Endothelial cell of umbilical vein (primary cell): ENCODE measurements around the gene ACE. TPM values are rescaled to one million over a fixed set of nuclear protein-coding genes. Genes with fewer than 3 reads are reported as not detected.

Experiments
- BruUV-seq: library from RNA; stranded (reverse); fragments of 400-500 nt; replicated peaks from 2 replicates; lab custom pipeline; 2021; lab: Mats Ljungman, UMichigan
- CTCF ChIA-PET: fragments of 300-600, 350-600 bp; sonication (Branson Sonifier 250); formaldehyde crosslinking; loops from one replicate; lab custom pipeline; 2021; ENCODE audit warnings: antibody characterized with exemption, inconsistent platforms; lab: Charles Lee
- POLR2A ChIA-PET: fragments of 300-600, 350-600 bp; sonication (Branson Sonifier 250); formaldehyde crosslinking; loops from one replicate; lab custom pipeline; 2021; ENCODE audit warnings: antibody characterized with exemption, inconsistent platforms; lab: Charles Lee
- DNase-seq: peaks from one replicate; pipeline ENCODE4 v3.0.0-alpha.2; 2011; ENCODE audit warnings: low read depth, low spot score
- FAIRE-seq: peaks from 2 replicates; lab custom pipeline; 2011; peaks lifted over from hg19 to GRCh38; lab: Jason Lieb, UNC
- H2AFZ ChIP-seq: 2 replicates; pipeline ENCODE4 v1.6.0; 2012; ENCODE audit warnings: low read depth, low read length, control low read depth, inconsistent platforms
- H3K27ac ChIP-seq: 2 replicates; pipeline ENCODE4 v1.5.1; 2011; ENCODE audit warnings: low read depth, mild to moderate bottlenecking, control low read depth, low read length, moderate library complexity; ENCODE audit not compliant: insufficient read depth
- H3K27me3 ChIP-seq, 2 experiments: 2 replicates each; pipeline versions ENCODE4 v1.6.0 to v1.6.1; 2011; ENCODE audit warnings: low read length in 2 of 2, mixed read lengths in 1 of 2; ENCODE audit not compliant: control insufficient read depth in 2 of 2, insufficient read depth in 2 of 2
- H3K36me3 ChIP-seq, 2 experiments: 2 replicates in 1 of 2; 3 replicates in 1 of 2; pipeline ENCODE4 v1.5.1; 2011; ENCODE audit warnings: low read length in 2 of 2, mild to moderate bottlenecking in 1 of 2, moderate library complexity in 1 of 2; ENCODE audit not compliant: control insufficient read depth in 2 of 2, insufficient read depth in 2 of 2; ENCODE audit errors: extremely low read depth in 1 of 2
- H3K4me1 ChIP-seq: 3 replicates; pipeline ENCODE4 v1.5.1; 2011; ENCODE audit warnings: mild to moderate bottlenecking, low read length; ENCODE audit not compliant: control insufficient read depth, insufficient read depth; ENCODE audit errors: extremely low read depth
- H3K4me2 ChIP-seq: 2 replicates; pipeline ENCODE4 v1.6.1; 2011; ENCODE audit warnings: low read length, control low read depth, mixed read lengths; ENCODE audit not compliant: insufficient read depth
- H3K4me3 ChIP-seq, 3 experiments: fragments of 200-600 bp in 1 of 3; sonication (generic), shearing (Covaris generic) in 1 of 3; replicated peaks in 1 of 3; 2 replicates each; pipeline ENCODE4 v1.5.1; 2011 to 2016; ENCODE audit warnings: control low read depth in 3 of 3, low read length in 3 of 3, mild to moderate bottlenecking in 2 of 3, inconsistent platforms in 1 of 3, low read depth in 1 of 3, moderate library complexity in 1 of 3; ENCODE audit not compliant: insufficient read depth in 1 of 3
- H3K79me2 ChIP-seq: 2 replicates; pipeline ENCODE4 v1.6.0; 2012; ENCODE audit warnings: low read length, inconsistent platforms; ENCODE audit not compliant: control insufficient read depth, insufficient read depth
- H3K9ac ChIP-seq: replicated peaks from 2 replicates; pipeline ENCODE3; 2011; ENCODE audit warnings: low read length, control low read depth; ENCODE audit not compliant: insufficient read depth; ENCODE audit errors: extremely low read depth
- H3K9me1 ChIP-seq: replicated peaks from 3 replicates; pipeline ENCODE4 v1.6.0; 2011; ENCODE audit warnings: mild to moderate bottlenecking, low read length; ENCODE audit not compliant: control insufficient read depth, insufficient read depth; ENCODE audit errors: extremely low read depth
- H3K9me3 ChIP-seq: replicated peaks from 2 replicates; pipeline ENCODE4 v1.5.1; 2012; ENCODE audit warnings: low read length, inconsistent platforms; ENCODE audit not compliant: control insufficient read depth, insufficient read depth
- H4K20me1 ChIP-seq: replicated peaks from 2 replicates; pipeline ENCODE3; 2011; ENCODE audit warnings: mild to moderate bottlenecking, low read length; ENCODE audit not compliant: control insufficient read depth, insufficient read depth; ENCODE audit errors: extremely low read depth
- CTCF ChIP-seq, 2 donors: IDR thresholded peaks; 1 replicate in 1 of 2; 2 replicates in 1 of 2; pipeline ENCODE4 v1.5.1; 2011; ENCODE audit warnings: low read length in 2 of 2, mild to moderate bottlenecking in 2 of 2, moderate library complexity in 2 of 2, control low read depth in 1 of 2, inconsistent platforms in 1 of 2, low read depth in 1 of 2; ENCODE audit not compliant: insufficient read depth in 1 of 2; ENCODE audit errors: extremely low read depth in 1 of 2
- EZH2 ChIP-seq: IDR thresholded peaks from 2 replicates; pipeline ENCODE4 v1.6.1; 2012; ENCODE audit warnings: borderline replicate concordance, low read depth, mild to moderate bottlenecking, moderate library complexity, low read length, inconsistent platforms; ENCODE audit not compliant: severe bottlenecking
- FOS ChIP-seq: IDR thresholded peaks from 2 replicates; pipeline ENCODE4 v1.6.1; 2011; ENCODE audit warnings: mild to moderate bottlenecking, low read length, moderate library complexity, borderline replicate concordance; ENCODE audit not compliant: insufficient read depth
- GATA2 ChIP-seq: IDR thresholded peaks from 2 replicates; pipeline ENCODE4 v1.7.0; 2011; ENCODE audit warnings: low read depth, mild to moderate bottlenecking, moderate library complexity, mixed read lengths, low read length; ENCODE audit not compliant: insufficient read length, insufficient read depth
- JUN ChIP-seq: IDR thresholded peaks from 2 replicates; pipeline ENCODE4 v1.6.1; 2011; ENCODE audit warnings: borderline replicate concordance, low read depth; ENCODE audit not compliant: insufficient read length, insufficient read depth
- MAX ChIP-seq: IDR thresholded peaks from 2 replicates; pipeline ENCODE4 v1.6.1; 2011; ENCODE audit not compliant: insufficient read depth, insufficient read length
- MYC ChIP-seq: IDR thresholded peaks from one replicate; pipeline ENCODE4 v1.6.1; 2011; ENCODE audit warnings: mild to moderate bottlenecking, low read depth, low read length
- POLR2A ChIP-seq: IDR thresholded peaks from 2 replicates; pipeline ENCODE4 v1.6.1; 2012; ENCODE audit warnings: low read depth, mild to moderate bottlenecking, control low read depth, low read length
- POLR2AphosphoS5 ChIP-seq: IDR thresholded peaks from 2 replicates; pipeline ENCODE4 v1.6.1; 2012; ENCODE audit warnings: low read depth, mild to moderate bottlenecking, control low read depth, low read length, moderate library complexity; ENCODE audit not compliant: insufficient read depth
- dilution Hi-C: fragments of 300-500 bp; cut with MboI; formaldehyde crosslinking; loops from one replicate; pipeline ENCODE4 v1.15.0; 2019; ENCODE audit warnings: low sequenced_read_pairs; ENCODE audit not compliant: extremely low pct_ligation_motif_present
- intact Hi-C: fragments of 100-400 bp; cut with micrococcal nuclease; formaldehyde crosslinking; loops from one replicate; pipeline ENCODE4 v1.10.0; 2022
- polyA plus RNA-seq, 4 experiments: library from polyadenylated mRNA; depleted of rRNA in 3 of 4; stranded (reverse) in 3 of 4; unstranded in 1 of 4; fragments of >200 nt; gene quantifications; 2 replicates each; pipeline versions ENCODE4 v1.2.1 to v1.2.3, GENCODE V29; 2011 to 2012; ENCODE audit warnings: missing spikeins in 1 of 4
- total RNA-seq: library from RNA; stranded (reverse); gene quantifications from 2 replicates; pipeline ENCODE4 v1.2.3, GENCODE V29; 2021

ACE gene
- total and polyA plus RNA-seq, 2 donors (not counting 3 experiments of a cell fraction or from before 2014, with no cell fraction given): 63.4 to 207 TPM

GRCh38 chr17:63494300-63494928 is 17.6 kb downstream of the ACE start:
- POLR2A ChIA-PET: no interaction called here
- FAIRE-seq: no peak
- dilution Hi-C loops: no loop called here

GRCh38 chr17:63495491-63495890 is 18.6 kb downstream of the ACE start:
- no peaks in the 10 kb centered on the region for H3K9me3 ChIP-seq
- no peak overlapping the region for H3K4me2 ChIP-seq
- no peak overlapping the region for H3K27ac ChIP-seq
- BruUV-seq: no TSS peak
- H3K27me3 ChIP-seq: peaks cover 0 to under 1% of the 10 kb centered on the region in 2 experiments
- intact Hi-C loops: loop anchor here (5.0 kb wide), 2 partner anchors 68 to 117 kb away; no protein-coding TSS in a partner anchor
- no peak overlapping the region for H3K4me3 ChIP-seq
- H4K20me1 ChIP-seq: no peaks in the 10 kb centered on the region
- H3K79me2 ChIP-seq: no peaks in the 10 kb centered on the region
- no peak overlapping the region for H2AFZ ChIP-seq
- DNase-seq (no peak), FAIRE-seq (no peak)
- no peaks in the 10 kb centered on the region for H3K4me1 ChIP-seq
- POLR2A ChIA-PET: no interaction called here
- peaks cover 0 to 27% of the 10 kb centered on the region in 2 experiments for H3K36me3 ChIP-seq
- no peak overlapping the region for H3K9ac ChIP-seq
- no peak for TF ChIP-seq POLR2AphosphoS5
- TF ChIP-seq POLR2A: no peak
- TF ChIP-seq JUN: no peak
- TF ChIP-seq EZH2: no peak
- no peak for TF ChIP-seq GATA2
- TF ChIP-seq CTCF (IDR thresholded peaks at IDR 0.05; ENCODE audit: extremely low read depth in 1 of 2, insufficient read depth in 1 of 2, low read depth in 1 of 2, low read length in 2 of 2): no peak
- TF ChIP-seq MYC: no peak
- TF ChIP-seq MAX: no peak
- no peak for TF ChIP-seq FOS
- no peaks in the 10 kb centered on the region for H3K9me1 ChIP-seq
- dilution Hi-C loops: no loop called here
- CTCF ChIA-PET: interaction anchor here (1.2 to 1.4 kb wide), 2 partner anchors 70 kb away, joined by 6 read pairs; no protein-coding TSS in a partner anchor

More at GRCh38 chr17:63494300-63494928, 17.6 kb downstream of the ACE start:
- Histone ChIP-seq H3K27me3 (no peaks in the 10 kb centered on the region), H3K4me1 (no peaks in the 10 kb centered on the region), H3K9me1 (no peaks in the 10 kb centered on the region), H4K20me1 (no peaks in the 10 kb centered on the region), H2AFZ (no peak overlapping the region), H3K4me3 (no peak overlapping the region), H3K27ac (no peak overlapping the region), H3K4me2 (no peak overlapping the region), H3K79me2 (no peaks in the 10 kb centered on the region), H3K9ac (no peak overlapping the region), H3K36me3 (peaks cover 0 to 30% of the 10 kb centered on the region in 2 experiments), H3K9me3 (no peaks in the 10 kb centered on the region)
- no peak for DNase-seq
- no peak for TF ChIP-seq POLR2A
- TF ChIP-seq FOS: no peak
- no peak for TF ChIP-seq GATA2
- TF ChIP-seq MYC: no peak
- no peak for TF ChIP-seq POLR2AphosphoS5
- CTCF ChIA-PET: interaction anchor here (1.4 kb wide), 1 partner anchor 69 kb away, joined by 6 read pairs; no protein-coding TSS in a partner anchor
- intact Hi-C loops: no loop called here
- no TSS peak for BruUV-seq
